Measurements from ENCODE around the gene SPTLC1. TPM values are rescaled to one million over a fixed set of nuclear protein-coding genes. Genes with fewer than 3 reads are reported as not detected.

Gene SPTLC1
- total and polyA plus RNA-seq, 10 of the 15 experiments (the other 5 are each of a cell fraction or from before 2014, with no cell fraction given), result 38.0 to 68.7 (median 52.8) TPM

GRCh38 chr9:92066168-92066567 is 49.0 kb downstream of the SPTLC1 start:
- Histone ChIP-seq H3K9me3 (replicated peaks; ENCODE audit: control insufficient read depth, insufficient read depth, low read length) (peaks cover 11% of the 10 kb centered on the region), H3K4me1 (ENCODE audit: control insufficient read depth, insufficient read depth, low read length) (no peaks in the 10 kb centered on the region), H3K27ac (ENCODE audit: control insufficient read depth, insufficient read depth) (no peak overlapping the region), H3K4me2 (ENCODE audit: control insufficient read depth, insufficient read depth) (no peak overlapping the region), H4K20me1 (ENCODE audit: control insufficient read depth, insufficient read depth) (no peaks in the 10 kb centered on the region), H3K4me3 (no peak overlapping the region), H3K79me2 (ENCODE audit: control insufficient read depth, insufficient read depth, low read length) (no peaks in the 10 kb centered on the region; the same call in 1 of the 2 replicates), H3K36me3 (ENCODE audit: control insufficient read depth in 2 of 2, insufficient read depth in 2 of 2, low read length in 1 of 2) (peaks cover 6 to 22% of the 10 kb centered on the region in 2 experiments), H3K9ac (ENCODE audit: control insufficient read depth, insufficient read depth, low read length) (no peak overlapping the region), H2AFZ (ENCODE audit: control insufficient read depth, low read depth, low read length) (no peak overlapping the region), H3K27me3 (replicated peaks in 1 of 2; ENCODE audit: control insufficient read depth in 2 of 2, insufficient read depth in 2 of 2, low read length in 1 of 2) (no peaks in the 10 kb centered on the region)
- intact Hi-C loops (cut with micrococcal nuclease; ENCODE audit: unreplicated experiment) (no loop called here), in situ Hi-C loops (cut with MboI) (no loop called here)
- FAIRE-seq (no peak), ATAC-seq (no peak), DNase-seq (ENCODE audit: low read depth, low spot score) (no peak)
- ChIA-PET POLR2A (no interaction called here), SMC1A (ENCODE audit: uncharacterized antibody, unreplicated experiment) (no interaction called here), CTCF (interaction anchor here (1.4 kb wide), 1 partner anchor 11 kb away, joined by 3 read pairs; no protein-coding TSS in a partner anchor), RAD21 (ENCODE audit: unreplicated experiment) (no interaction called here)
- TF ChIP-seq ZBTB11 (CRISPR knock-in tag; IDR thresholded peaks at IDR 0.05), result no peak
- TF ChIP-seq NKRF (conservative IDR thresholded peaks at IDR 0.05), result no peak
- no peak for TF ChIP-seq NFYA (IDR thresholded peaks at IDR 0.05; ENCODE audit: borderline replicate concordance, low read depth, low read length)
- no peak for TF ChIP-seq CBX5 (IDR thresholded peaks at IDR 0.05; ENCODE audit: low read depth)
- no peak for TF ChIP-seq PRDM15 (CRISPR knock-in tag; IDR thresholded peaks at IDR 0.05)
- TF ChIP-seq, protein P1, sequence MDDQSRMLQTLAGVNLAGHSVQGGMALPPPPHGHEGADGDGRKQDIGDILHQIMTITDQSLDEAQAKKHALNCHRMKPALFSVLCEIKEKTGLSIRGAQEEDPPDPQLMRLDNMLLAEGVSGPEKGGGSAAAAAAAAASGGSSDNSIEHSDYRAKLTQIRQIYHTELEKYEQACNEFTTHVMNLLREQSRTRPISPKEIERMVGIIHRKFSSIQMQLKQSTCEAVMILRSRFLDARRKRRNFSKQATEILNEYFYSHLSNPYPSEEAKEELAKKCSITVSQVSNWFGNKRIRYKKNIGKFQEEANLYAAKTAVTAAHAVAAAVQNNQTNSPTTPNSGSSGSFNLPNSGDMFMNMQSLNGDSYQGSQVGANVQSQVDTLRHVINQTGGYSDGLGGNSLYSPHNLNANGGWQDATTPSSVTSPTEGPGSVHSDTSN (IDR thresholded peaks at IDR 0.05; ENCODE audit: insufficient replicate concordance, low read depth, low read length), result no peak
- TF ChIP-seq ATF2 (IDR thresholded peaks at IDR 0.05; ENCODE audit: low read length), result no peak
- WGBS (ENCODE audit: insufficient coverage, insufficient replicate concordance, low lambda C conversion rate, missing lambda C conversion rate), result 94% methylated on average over 5 of the region's 5 CpGs
- BruUV-seq (replicated peaks), result no TSS peak

Measured in GM12878 (cell line).